Liver (tissue), 3 donors: ENCODE results near the gene CACFD1.

ENCODE experiments used
- SP1 ChIP-seq: IDR thresholded peaks from 2 replicates; pipeline ENCODE4 v1.6.1; 2018; ENCODE audit warnings: antibody characterized with exemption, mild to moderate bottlenecking
- TF ChIP-seq, protein P1 (sequence below): fragments of 150-350 bp; IDR thresholded peaks from 2 replicates; pipeline ENCODE4 v1.5.1; 2017; ENCODE audit warnings: improper control_type of control experiment, low read depth, low read length; ENCODE audit not compliant: missing input control
- donor health status: healthy.
- donor health status: healthy.

DNA sequence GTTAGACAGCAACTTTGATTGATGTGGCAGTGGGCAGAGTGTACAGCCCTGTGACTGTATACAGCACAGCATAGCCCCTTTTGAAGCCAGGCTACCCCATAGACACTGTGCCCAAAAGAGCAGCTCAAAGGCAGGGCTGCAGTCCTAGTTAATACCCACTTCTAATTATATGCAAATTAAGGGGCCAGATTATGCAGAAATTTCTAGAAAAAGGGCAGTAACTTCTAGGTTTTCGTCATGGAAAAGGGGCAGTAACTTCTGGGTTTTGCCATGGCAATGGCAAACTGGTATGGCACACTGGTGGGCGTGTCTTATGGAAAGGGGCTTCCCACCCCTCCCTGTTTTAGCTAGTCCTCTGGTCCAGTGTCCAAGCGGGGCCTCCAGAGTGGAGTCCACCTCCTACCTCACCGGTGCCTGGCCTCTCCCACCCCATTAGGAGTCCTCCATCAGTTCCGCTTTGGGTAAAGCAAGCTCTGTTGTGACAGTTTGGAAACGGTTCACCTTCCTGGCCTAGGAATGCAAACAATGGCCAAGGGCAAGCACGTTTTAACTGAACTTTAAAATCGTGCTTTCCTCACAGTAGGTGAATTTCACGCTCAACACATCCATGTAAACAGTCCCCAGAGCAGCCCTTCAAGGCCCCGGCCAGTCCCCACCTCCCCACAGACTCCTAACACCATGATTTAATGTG, 32.0 kb upstream of the CACFD1 start:
- TF ChIP-seq SP1, result no peak
- TF ChIP-seq, protein P1, sequence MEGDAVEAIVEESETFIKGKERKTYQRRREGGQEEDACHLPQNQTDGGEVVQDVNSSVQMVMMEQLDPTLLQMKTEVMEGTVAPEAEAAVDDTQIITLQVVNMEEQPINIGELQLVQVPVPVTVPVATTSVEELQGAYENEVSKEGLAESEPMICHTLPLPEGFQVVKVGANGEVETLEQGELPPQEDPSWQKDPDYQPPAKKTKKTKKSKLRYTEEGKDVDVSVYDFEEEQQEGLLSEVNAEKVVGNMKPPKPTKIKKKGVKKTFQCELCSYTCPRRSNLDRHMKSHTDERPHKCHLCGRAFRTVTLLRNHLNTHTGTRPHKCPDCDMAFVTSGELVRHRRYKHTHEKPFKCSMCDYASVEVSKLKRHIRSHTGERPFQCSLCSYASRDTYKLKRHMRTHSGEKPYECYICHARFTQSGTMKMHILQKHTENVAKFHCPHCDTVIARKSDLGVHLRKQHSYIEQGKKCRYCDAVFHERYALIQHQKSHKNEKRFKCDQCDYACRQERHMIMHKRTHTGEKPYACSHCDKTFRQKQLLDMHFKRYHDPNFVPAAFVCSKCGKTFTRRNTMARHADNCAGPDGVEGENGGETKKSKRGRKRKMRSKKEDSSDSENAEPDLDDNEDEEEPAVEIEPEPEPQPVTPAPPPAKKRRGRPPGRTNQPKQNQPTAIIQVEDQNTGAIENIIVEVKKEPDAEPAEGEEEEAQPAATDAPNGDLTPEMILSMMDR, result no peak
